ENCODE data around the gene ANAPC1.
A peak's percentile ranks its signal among the peaks of the same experiment; 100 is the strongest.
"Not testable (repeated sequence)": the region's sequence is repeated elsewhere in the genome, so short reads cannot be mapped to it uniquely, and the experiment has no call there.

Gene ANAPC1

DNA sequence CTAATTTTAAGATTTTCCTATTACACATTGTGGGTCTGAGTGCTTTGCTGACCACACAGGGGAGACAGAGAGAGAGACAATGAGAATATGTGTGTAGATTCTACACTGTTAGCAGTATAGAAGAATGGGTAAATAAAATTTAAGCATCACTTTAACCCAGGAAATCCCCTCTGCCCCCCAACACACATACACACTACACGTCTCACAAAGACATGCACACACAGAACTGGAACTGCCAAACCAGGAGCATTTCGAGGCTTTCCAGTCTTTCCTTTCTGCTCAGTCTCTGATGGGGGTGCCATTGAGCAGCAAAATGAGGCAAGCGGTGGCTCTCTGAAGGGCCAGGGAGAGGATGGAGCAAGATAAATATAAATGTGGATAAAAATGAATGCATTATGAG, 16.9 kb upstream of the ANAPC1 start:
- TF ChIP-seq, protein P1, sequence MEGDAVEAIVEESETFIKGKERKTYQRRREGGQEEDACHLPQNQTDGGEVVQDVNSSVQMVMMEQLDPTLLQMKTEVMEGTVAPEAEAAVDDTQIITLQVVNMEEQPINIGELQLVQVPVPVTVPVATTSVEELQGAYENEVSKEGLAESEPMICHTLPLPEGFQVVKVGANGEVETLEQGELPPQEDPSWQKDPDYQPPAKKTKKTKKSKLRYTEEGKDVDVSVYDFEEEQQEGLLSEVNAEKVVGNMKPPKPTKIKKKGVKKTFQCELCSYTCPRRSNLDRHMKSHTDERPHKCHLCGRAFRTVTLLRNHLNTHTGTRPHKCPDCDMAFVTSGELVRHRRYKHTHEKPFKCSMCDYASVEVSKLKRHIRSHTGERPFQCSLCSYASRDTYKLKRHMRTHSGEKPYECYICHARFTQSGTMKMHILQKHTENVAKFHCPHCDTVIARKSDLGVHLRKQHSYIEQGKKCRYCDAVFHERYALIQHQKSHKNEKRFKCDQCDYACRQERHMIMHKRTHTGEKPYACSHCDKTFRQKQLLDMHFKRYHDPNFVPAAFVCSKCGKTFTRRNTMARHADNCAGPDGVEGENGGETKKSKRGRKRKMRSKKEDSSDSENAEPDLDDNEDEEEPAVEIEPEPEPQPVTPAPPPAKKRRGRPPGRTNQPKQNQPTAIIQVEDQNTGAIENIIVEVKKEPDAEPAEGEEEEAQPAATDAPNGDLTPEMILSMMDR (IDR thresholded peaks at IDR 0.05; ENCODE audit: low read depth, low read length) = no peak
- H3K4me3 ChIP-seq (ENCODE audit: low read depth, low read length) = no peak overlapping the region

DNA sequence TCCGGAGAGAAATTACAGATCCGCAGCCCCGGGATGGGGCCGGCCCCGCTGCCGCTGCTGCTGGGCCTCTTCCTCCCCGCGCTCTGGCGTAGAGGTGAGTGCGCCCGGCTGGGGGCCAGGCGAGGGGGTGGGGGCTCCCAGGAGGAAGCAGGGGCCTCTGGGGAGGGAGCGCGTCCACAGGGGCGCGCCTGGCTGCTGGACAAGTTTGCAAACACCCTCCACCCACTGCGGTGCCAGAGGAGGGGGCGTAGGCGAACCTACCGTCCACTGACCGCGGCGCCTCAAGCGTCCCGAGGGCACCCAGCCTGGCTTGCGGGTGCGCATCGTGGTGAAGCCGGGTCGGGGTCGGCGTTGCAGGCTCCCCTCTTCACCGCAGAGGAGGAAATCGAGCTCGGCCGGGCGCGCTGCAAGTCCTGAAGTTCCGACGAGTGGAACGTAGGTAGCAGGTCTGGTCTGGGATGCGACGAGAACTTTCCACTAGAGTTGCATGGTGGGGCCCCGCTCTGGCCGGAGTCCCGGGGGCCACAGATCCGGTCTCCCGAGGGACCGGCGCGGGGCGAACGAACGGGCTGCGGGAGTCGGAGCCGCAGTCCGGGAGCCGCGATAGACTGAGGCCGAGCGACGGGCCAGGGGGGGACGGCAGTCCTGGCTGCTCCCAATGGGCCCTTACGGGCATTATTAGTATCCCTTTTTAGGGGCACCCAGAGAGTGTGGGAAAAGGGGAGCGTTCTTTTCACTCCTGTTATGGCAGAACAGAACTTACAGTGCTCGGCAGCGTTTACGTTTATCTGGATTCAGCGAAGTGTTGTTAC, 14.9 kb upstream of the ANAPC1 start:
- peak overlapping the region; percentile 54 for H3K4me3 ChIP-seq (ENCODE audit: low read depth, low read length)
- TF ChIP-seq, protein P1 (IDR thresholded peaks at IDR 0.05; ENCODE audit: low read depth, low read length) = no peak

DNA sequence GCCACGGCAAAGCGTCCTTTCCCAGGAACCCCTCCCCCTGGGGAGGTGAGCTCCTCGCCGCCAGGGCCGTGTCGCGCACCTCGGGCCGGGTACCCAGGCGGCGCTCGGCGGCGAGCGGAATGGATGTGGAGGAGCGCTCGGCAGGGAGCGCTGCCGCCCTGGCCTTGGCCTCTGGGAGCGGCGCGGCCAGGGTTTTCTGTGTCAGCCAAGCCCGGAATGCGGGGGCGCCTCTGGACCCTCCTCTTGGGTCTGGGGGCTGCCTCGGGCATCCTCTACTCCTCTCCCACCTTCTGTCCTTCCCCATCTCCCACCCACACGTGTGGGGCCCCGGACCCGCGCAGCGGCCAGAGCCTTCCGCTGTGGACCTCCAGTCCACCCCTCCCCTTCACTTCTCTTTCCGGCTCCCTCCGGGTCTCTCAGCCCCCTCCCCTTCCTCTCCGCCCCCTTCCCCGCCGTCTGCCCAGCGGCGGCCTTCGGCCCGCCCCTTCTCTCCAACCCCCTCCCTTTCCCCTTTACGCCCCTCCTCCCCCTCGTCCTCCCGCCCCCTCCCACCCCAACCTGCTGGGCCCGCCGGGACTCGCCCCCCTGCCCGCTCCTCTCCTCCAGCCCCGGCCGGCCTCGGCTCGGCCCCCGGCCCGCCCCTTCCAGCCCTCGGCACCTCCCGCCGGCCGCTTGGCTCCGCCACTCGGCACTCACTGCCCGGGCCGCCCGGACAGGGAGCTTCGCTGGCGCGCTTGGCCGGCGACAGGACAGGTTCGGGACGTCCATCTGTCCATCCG, 14.1 kb upstream of the ANAPC1 start, which contains the start of gene MERTK:
MERTK (plus strand) TSS at position 684 of the 779 bp plus-strand sequence. CDS start 129 bp downstream, outside the sequence.
- TF ChIP-seq, protein P1 (IDR thresholded peaks at IDR 0.05; ENCODE audit: low read depth, low read length) = peak; percentile 35
- H3K4me3 ChIP-seq (ENCODE audit: low read depth, low read length) = peak within 1 kb of the TSS; percentile 54

DNA sequence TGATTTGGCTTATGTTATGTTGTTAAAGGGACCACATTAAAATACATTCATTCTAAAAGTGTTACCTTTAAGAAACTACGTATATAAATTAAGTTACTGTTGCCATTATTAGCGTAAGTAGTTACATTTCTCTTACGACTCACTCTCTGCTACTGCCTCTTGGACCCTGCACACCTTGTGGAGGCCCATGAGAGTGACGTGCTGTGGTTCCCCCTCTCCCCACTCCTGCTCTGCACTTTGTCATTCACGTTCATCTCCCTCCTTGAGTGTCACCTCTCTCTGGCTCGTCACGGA, 13.6 kb upstream of the ANAPC1 start:
- H3K4me3 ChIP-seq (ENCODE audit: low read depth, low read length) = peak overlapping the region; percentile 54
- TF ChIP-seq, protein P1 (IDR thresholded peaks at IDR 0.05; ENCODE audit: low read depth, low read length) = no peak

DNA sequence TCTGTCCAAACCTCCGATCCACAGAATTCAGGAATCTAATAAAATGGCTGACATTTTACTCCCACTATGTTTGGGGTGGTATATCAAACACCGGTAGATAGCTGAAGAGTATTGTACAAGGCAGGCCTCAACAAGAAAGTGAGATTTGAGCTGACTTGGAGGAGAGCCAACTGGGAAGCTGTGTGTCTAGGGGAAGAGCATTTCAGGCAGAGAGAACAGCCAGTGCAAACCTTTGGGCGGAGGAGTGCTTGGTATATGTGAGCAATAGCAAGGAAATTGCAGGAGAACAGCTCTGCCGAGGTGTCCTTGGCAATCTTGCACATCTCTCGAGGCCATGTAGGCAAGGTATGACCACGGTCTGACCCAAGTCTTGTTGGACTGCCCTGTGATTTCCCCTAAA, 12.6 kb upstream of the ANAPC1 start:
- TF ChIP-seq, protein P1 (IDR thresholded peaks at IDR 0.05; ENCODE audit: low read depth, low read length) = no peak
- H3K4me3 ChIP-seq (ENCODE audit: low read depth, low read length) = no peak overlapping the region

DNA sequence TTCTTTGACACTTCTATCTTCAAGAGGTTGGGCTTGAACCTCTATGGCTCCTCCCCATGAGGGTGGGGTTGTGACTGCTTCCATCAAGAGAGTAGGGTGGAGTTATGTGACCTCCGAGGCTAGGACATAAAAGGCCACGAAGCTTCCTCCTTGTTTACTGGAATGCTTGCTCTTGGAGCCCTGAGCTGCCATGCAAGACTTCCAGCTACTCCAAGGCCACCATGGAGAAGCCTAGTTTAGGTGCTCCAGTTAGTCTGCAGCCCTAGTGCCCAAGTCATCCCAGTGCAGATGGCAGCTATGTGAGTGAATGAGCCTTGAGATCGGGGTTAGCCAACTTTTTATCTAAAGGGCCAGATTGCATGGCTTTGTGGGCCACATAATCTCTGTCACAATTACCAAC, 12.0 kb upstream of the ANAPC1 start:
- H3K4me3 ChIP-seq (ENCODE audit: low read depth, low read length) = no peak overlapping the region
- TF ChIP-seq, protein P1 (IDR thresholded peaks at IDR 0.05; ENCODE audit: low read depth, low read length) = no peak

DNA sequence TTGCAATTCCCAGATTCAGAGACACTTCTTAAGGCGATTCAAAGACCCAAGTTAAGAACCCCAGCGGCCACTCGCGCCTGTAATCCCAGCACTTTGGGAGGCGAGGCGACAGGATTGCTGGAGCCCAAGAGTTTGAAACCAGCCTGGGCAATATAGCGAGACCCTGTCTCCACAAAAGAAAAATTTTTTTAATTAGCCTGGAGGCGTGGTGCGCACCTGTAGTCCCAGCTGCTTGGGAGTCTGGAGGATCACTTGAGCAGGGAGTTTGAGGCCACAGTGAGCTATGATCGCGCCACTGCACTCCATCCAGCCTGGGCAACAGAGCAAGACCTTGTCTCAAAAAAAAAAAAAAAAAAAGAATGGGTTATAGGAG, 585 bp upstream of the ANAPC1 start:
- H3K4me3 ChIP-seq (ENCODE audit: low read depth, low read length) = peak overlapping the region; percentile 88
- TF ChIP-seq, protein P1 (IDR thresholded peaks at IDR 0.05; ENCODE audit: low read depth, low read length) = no peak

DNA sequence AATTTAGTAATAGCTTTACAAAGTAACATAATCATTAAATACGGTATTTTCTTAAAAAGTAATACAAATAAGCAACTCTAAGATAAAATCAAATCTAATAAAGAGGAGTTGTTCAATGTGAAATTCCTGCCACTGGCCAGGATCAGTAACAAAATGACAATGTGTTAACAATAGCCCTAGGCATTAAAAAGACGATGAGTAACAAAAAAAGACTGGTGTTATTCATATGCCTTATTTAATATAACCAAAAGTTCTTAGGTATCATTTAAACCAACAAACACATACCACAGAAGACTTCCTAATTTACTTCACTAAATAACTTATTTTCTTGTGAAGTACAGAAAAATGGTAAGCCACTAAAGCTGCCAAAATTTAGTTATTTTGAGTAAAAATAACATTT, 11.2 kb downstream of the ANAPC1 start:
- H3K4me3 ChIP-seq (ENCODE audit: low read depth, low read length) = not testable (repeated sequence)

DNA sequence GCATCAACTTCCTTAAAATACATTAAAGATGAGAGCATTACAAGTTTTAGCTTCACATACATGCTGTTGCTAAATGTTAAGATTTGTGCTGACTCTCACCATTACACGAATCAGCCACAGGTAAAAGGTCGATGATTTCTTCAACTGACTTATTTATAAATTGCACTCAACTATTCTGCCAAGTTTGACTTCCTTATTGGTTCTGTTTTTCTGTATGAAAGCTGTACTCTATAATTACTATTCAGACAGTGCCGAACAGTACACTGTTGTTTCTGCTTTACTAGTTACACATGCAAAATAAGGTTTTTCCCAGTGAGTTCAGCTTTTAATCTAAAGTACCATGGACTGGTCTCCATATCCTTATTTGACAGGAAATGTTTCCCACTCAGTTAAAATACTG, 18.9 kb downstream of the ANAPC1 start:
- not testable (repeated sequence) for H3K4me3 ChIP-seq (ENCODE audit: low read depth, low read length)

DNA sequence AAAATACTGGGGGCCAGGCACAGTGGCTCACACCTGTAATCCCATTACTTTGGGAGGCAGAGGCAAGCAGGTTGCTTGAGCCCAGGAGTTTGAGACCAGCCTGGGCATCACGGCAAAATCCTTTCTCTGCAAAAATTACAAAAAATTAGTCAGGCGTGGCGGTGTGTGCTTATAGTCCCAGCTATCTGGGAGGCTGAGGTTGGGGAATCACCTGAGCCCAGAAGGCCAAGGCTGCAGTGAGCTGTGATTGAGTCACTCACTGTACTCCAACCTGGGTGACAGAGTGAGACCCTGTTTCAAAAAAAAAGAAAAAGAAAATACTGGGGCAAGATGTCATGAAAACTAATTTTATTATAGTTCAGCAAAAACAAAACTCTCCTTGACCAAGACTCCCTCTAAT, 24.0 kb downstream of the ANAPC1 start:
- H3K4me3 ChIP-seq (ENCODE audit: low read depth, low read length) = not testable (repeated sequence)

DNA sequence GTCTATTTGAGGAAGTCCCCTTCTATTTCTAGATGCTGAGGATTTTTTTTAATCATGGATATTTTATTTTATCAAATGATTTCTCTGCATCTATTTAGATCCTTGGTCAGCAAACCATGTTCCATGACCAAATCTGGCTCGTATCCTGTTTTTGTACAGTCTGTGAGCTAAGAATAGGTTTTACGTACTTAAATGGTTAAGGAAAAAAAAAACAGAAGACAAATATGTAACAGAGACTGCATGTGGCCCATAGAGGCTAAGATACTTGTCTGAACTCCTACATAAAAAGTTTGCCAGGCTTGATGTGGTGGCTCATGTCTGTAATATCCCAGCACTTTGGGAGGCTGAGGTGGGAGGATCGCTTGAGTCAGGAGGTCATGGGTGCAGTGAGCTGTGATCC, 31.4 kb downstream of the ANAPC1 start:
- H3K4me3 ChIP-seq (ENCODE audit: low read depth, low read length) = not testable (repeated sequence)
